GM23248 (cell line): Measurements from ENCODE around the gene MEG3. TPM values are rescaled to one million over a fixed set of nuclear protein-coding genes. Genes with fewer than 3 reads are reported as not detected.

Experiments
- DNase-seq: peaks from one replicate; pipeline ENCODE4 v3.0.0-alpha.2; 2015
- H2AFZ ChIP-seq: fragments of 200-600 bp; sonication (generic); 2 replicates; pipeline ENCODE4 v1.6.1; 2016; ENCODE audit warnings: antibody characterized with exemption
- H3F3A ChIP-seq: fragments of 200-600 bp; sonication (generic); 2 replicates; pipeline ENCODE4 v1.6.1; 2016; ENCODE audit warnings: mild to moderate bottlenecking, antibody characterized with exemption, mixed run types; ENCODE audit not compliant: insufficient read depth
- H3K27ac ChIP-seq: fragments of 200-600 bp; sonication (generic); 2 replicates; pipeline ENCODE4 v1.5.1; 2016; ENCODE audit warnings: mild to moderate bottlenecking
- H3K27me3 ChIP-seq: fragments of 200-600 bp; sonication (generic); replicated peaks from 2 replicates; pipeline ENCODE4 v1.6.1; 2016; ENCODE audit warnings: mild to moderate bottlenecking; ENCODE audit not compliant: insufficient read depth
- H3K36me3 ChIP-seq: fragments of 200-600 bp; sonication (generic); 2 replicates; pipeline ENCODE4 v1.6.1; 2016; ENCODE audit warnings: low read depth, mild to moderate bottlenecking
- H3K4me1 ChIP-seq: fragments of 200-600 bp; sonication (generic); 2 replicates; pipeline ENCODE4 v1.6.1; 2016; ENCODE audit warnings: mild to moderate bottlenecking; ENCODE audit not compliant: insufficient read depth
- H3K4me2 ChIP-seq: fragments of 200-600 bp; sonication (generic); one replicate; pipeline ENCODE4 v1.6.1; 2016; ENCODE audit warnings: mild to moderate bottlenecking; ENCODE audit not compliant: unreplicated experiment
- H3K4me3 ChIP-seq: fragments of 200-600 bp; sonication (generic); 2 replicates; pipeline ENCODE4 v1.5.1; 2016; ENCODE audit warnings: mild to moderate bottlenecking
- H3K79me2 ChIP-seq: fragments of 200-600 bp; sonication (generic); 2 replicates; pipeline ENCODE4 v1.6.1; 2016; ENCODE audit warnings: mild to moderate bottlenecking; ENCODE audit not compliant: insufficient read depth
- H3K9ac ChIP-seq: fragments of 200-600 bp; sonication (generic); 2 replicates; pipeline ENCODE4 v1.6.1; 2016; ENCODE audit warnings: mild to moderate bottlenecking
- H3K9me2 ChIP-seq: fragments of 200-600 bp; sonication (generic); 2 replicates; pipeline ENCODE4 v1.6.1; 2016; ENCODE audit warnings: mixed run types, mild to moderate bottlenecking, moderate library complexity; ENCODE audit not compliant: insufficient read depth
- H3K9me3 ChIP-seq: fragments of 200-600 bp; sonication (generic); one replicate; pipeline ENCODE4 v1.6.1; 2017; ENCODE audit warnings: low read depth
- H4K20me1 ChIP-seq: fragments of 200-600 bp; sonication (generic); 2 replicates; pipeline ENCODE4 v1.6.0; 2016; ENCODE audit not compliant: insufficient read depth
- EZH2 ChIP-seq: fragments of 200-600 bp; sonication (generic); IDR thresholded peaks from 2 replicates; pipeline ENCODE4 v1.6.1; 2018; ENCODE audit warnings: antibody characterized with exemption, mild to moderate bottlenecking; ENCODE audit not compliant: insufficient read depth, poor library complexity, severe bottlenecking
- EZH2phosphoT487 ChIP-seq: fragments of 200-600 bp; sonication (generic); IDR thresholded peaks from 2 replicates; pipeline ENCODE4 v1.6.1; 2018; ENCODE audit warnings: antibody characterized with exemption, moderate library complexity, mild to moderate bottlenecking, low read depth; ENCODE audit not compliant: insufficient read depth
- WGBS, 2 experiments: methylation state at CpG; one replicate each; pipeline ENCODE4 v1.1.6; 2015 to 2017; ENCODE audit warnings: low lambda C conversion rate in 2 of 2, low coverage in 1 of 2; ENCODE audit errors: missing lambda C conversion rate in 2 of 2; 5-methylcytosine and 5-hydroxymethylcytosine counted together
- in situ Hi-C: fragments of 300-500 bp; cut with MboI; formaldehyde crosslinking; loops from 2 replicates; pipeline ENCODE4 v1.15.0; 2020
- polyA plus RNA-seq: library from polyadenylated mRNA; unstranded; fragments of >200 nt; fragmentation: Nextera tagmentation; extraction: Ambion mirVana; gene quantifications from 2 replicates; pipeline ENCODE4 v1.2.1, GENCODE V29; 2016
- total RNA-seq: library from RNA; depleted of rRNA; stranded (reverse); fragments of >200 nt; shearing (Covaris generic); gene quantifications from 2 replicates; pipeline ENCODE4 v1.2.3, GENCODE V29; 2014

MEG3 gene
- total and polyA plus RNA-seq, 2 experiments from 2014 or later = 101 to 228 TPM

DNA sequence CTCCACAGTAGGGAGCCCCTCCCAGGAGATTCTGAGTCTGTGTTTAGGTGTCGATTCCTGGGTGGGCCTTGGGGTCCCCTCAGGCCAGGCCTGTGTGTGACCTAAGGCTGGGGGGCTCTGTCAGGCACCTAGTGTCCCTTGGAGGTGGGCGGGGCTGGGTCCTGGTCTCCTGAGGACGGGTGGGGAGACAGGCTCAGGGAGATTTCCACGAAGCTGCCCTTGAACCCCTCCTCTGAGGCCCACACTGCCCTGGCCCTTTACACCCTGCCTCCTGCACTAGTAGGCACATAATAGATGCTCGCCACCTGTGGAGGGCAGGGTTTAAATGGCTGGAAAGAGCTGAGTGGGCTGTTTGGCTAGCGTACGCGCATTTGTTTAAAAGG lies 32.9 kb downstream of the MEG3 start:
- Histone ChIP-seq H3K9me2 (no peaks in the 10 kb centered on the region), H3F3A (peaks cover 9% of the 10 kb centered on the region), H2AFZ (no peak overlapping the region), H3K9me3 (no peaks in the 10 kb centered on the region), H3K9ac (no peak overlapping the region), H3K79me2 (peaks cover 85% of the 10 kb centered on the region), H3K27me3 (no peaks in the 10 kb centered on the region), H3K27ac (no peak overlapping the region), H4K20me1 (peaks cover 9% of the 10 kb centered on the region; the same call in 1 of the 2 replicates), H3K4me3 (no peak overlapping the region), H3K4me1 (peaks cover 10% of the 10 kb centered on the region), H3K4me2 (no peak overlapping the region), H3K36me3 (peaks cover 16% of the 10 kb centered on the region)
- in situ Hi-C loops = no loop called here
- no peak for DNase-seq
- whole genome bisulfite sequencing, 2 experiments = 75% methylated on average over 8 of the region's 8 CpGs
- TF ChIP-seq EZH2 (no peak), EZH2phosphoT487 (no peak)

DNA sequence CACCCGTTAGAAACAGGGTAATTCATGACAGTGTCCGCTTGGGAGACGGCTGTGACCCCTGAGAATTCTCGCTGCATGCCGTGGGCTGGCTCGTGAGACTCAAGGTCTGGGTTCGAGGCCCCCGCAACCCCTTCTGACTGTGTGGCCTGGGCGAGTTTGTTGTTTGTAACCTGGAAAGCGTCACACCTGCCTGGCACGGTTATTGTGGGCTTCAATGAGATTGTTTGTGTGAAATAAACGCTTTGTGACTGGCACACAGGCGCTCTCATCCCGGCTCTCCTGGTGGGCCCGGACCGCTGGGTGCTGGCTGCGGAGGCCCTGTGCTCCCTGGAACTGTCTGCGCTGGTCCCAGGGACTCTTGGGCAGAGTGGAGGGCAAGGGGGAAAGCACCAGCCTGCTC lies 33.9 kb downstream of the MEG3 start:
- Histone ChIP-seq H3K4me1 (peaks cover 16% of the 10 kb centered on the region), H3K9me2 (no peaks in the 10 kb centered on the region), H3K79me2 (peaks cover 83% of the 10 kb centered on the region), H3K4me3 (no peak overlapping the region), H3K27me3 (no peaks in the 10 kb centered on the region), H3K36me3 (peaks cover 24% of the 10 kb centered on the region), H4K20me1 (peaks cover 9% of the 10 kb centered on the region; the same call in 1 of the 2 replicates), H3K9ac (no peak overlapping the region), H3F3A (peaks cover 16% of the 10 kb centered on the region), H3K9me3 (no peaks in the 10 kb centered on the region), H3K27ac (no peak overlapping the region), H2AFZ (no peak overlapping the region), H3K4me2 (no peak overlapping the region)
- in situ Hi-C loops = no loop called here
- TF ChIP-seq EZH2 (no peak), EZH2phosphoT487 (no peak)
- WGBS, 2 experiments = 87 to 89% methylated on average over 18 of the region's 18 CpGs
- DNase-seq = no peak

DNA sequence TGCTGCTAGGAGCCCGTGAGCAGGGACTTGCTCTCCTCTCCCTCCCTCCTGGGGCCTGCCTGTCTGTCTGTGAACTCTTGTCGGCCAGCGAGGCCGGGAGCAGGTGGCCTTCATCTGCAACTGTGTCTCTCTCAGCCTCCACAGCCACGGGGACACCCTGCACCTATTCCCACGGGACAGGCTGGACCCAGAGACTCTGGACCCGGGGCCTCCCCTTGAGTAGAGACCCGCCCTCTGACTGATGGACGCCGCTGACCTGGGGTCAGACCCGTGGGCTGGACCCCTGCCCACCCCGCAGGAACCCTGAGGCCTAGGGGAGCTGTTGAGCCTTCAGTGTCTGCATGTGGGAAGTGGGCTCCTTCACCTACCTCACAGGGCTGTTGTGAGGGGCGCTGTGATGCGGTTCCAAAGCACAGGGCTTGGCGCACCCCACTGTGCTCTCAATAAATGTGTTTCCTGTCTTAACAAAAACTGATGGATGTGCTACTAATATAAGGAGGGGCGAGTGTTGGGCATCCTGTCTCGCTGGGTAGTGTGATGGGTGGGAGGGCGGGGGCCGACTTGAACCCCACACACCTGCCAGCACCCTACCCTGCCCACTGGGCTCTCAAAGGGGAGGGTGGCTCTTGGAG lies 34.8 kb downstream of the MEG3 start:
- Histone ChIP-seq H4K20me1 (peaks cover 9% of the 10 kb centered on the region; the same call in 1 of the 2 replicates), H3K27ac (no peak overlapping the region), H3K4me2 (no peak overlapping the region), H3F3A (peaks cover 25% of the 10 kb centered on the region), H3K9ac (no peak overlapping the region), H3K79me2 (peaks cover 76% of the 10 kb centered on the region), H3K4me1 (peaks cover 24% of the 10 kb centered on the region), H3K27me3 (no peaks in the 10 kb centered on the region), H3K9me2 (no peaks in the 10 kb centered on the region), H3K36me3 (peaks cover 24% of the 10 kb centered on the region), H2AFZ (no peak overlapping the region), H3K9me3 (no peaks in the 10 kb centered on the region), H3K4me3 (no peak overlapping the region)
- TF ChIP-seq EZH2 = no peak
- no peak for DNase-seq
- 81 to 83% methylated on average over 17 to 19 of the region's 19 CpGs for WGBS, 2 experiments
- in situ Hi-C loops = no loop called here

DNA sequence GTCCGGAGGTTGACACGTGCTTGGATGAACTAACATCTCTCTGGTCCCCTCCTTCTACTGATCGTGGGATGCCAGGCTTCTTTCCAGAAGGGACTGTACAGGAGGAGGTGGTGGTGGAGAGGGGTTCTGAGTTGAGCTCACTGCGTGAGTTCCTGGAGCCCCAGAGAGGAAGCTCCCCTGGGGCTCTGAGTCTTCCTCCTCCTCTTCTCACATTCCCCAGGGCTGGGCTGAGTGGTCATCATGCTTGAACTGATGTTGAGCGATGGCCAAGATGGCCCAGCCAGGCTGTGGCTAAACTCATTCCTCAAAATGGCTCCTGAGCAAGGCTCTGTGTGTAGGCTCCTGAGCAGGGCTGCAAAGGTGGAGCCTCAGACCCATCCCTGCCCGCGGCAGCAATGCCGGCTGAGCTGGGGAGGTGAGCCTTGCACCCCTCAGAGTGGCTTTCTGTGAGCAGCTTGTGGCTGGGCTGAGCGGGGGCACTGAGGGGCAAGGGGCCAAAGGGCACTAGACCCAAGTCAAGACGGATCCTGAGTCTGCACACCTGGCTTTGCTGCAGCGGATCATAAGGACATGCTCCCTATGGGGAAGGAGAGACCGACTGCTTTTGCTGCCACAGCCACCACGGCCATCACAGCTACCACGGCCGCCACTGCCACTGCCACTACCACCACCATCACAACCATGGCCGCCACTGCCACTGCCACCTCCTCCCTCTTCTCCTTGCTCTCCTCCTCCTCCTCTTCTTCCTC lies 35.4 kb downstream of the MEG3 start:
- no peak for TF ChIP-seq EZH2phosphoT487
- H3K4me3 ChIP-seq = no peak overlapping the region
- 84 to 86% methylated on average over 14 to 16 of the region's 16 CpGs for WGBS, 2 experiments
- peaks cover 26% of the 10 kb centered on the region for H3F3A ChIP-seq
- no peak overlapping the region for H3K4me2 ChIP-seq
- peak; percentile 39 for DNase-seq
- in situ Hi-C loops = no loop called here
- H3K4me1 ChIP-seq = peaks cover 25% of the 10 kb centered on the region
- peaks cover 9% of the 10 kb centered on the region; the same call in 1 of the 2 replicates for H4K20me1 ChIP-seq
- H2AFZ ChIP-seq = no peak overlapping the region
- no peaks in the 10 kb centered on the region for H3K9me2 ChIP-seq
- peaks cover 24% of the 10 kb centered on the region for H3K36me3 ChIP-seq
- H3K27me3 ChIP-seq = no peaks in the 10 kb centered on the region
- no peak overlapping the region for H3K27ac ChIP-seq
- H3K9me3 ChIP-seq = no peaks in the 10 kb centered on the region
- no peak overlapping the region for H3K9ac ChIP-seq
- H3K79me2 ChIP-seq = peaks cover 69% of the 10 kb centered on the region
